Activated CD4-positive, alpha-beta T cell treated with anti-CD3 and anti-CD28 coated beads for 4 hours (primary cell): ENCODE results near the gene ZNF184.
A peak's percentile ranks its signal among the peaks of the same experiment; 100 is the strongest.

Source experiments
- DNase-seq, 2 donors: peaks; one replicate each; pipeline ENCODE4 v3.0.0-alpha.2; 2020

The ZNF184 gene

GRCh38 chr6:27472617-27473400, at the start of gene ZNF184:
TSS of gene ZNF184 (minus strand) at chr6:27473105. CDS start at chr6:27472294, 811 bp downstream.
- DNase-seq = peak; percentile 75 to 76

GRCh38 chr6:27518881-27519795, 46.2 kb upstream of the ZNF184 start:
- peak; percentile 50 to 60 for DNase-seq

- no peak for DNase-seq
Observed at GRCh38 chr6:27517928-27518787, 45.3 kb upstream of the ZNF184 start.

GRCh38 chr6:27517238-27517637, 44.3 kb upstream of the ZNF184 start:
- no peak for DNase-seq

- DNase-seq = peak; percentile 8 to 20
Observed at GRCh38 chr6:27514906-27515495, 42.1 kb upstream of the ZNF184 start.

- no peak for DNase-seq
Observed at GRCh38 chr6:27512525-27512924, 39.6 kb upstream of the ZNF184 start.

- no peak for DNase-seq
Observed at GRCh38 chr6:27507041-27507956, 34.4 kb upstream of the ZNF184 start.

GRCh38 chr6:27505209-27506027, 32.5 kb upstream of the ZNF184 start:
- DNase-seq = peak; percentile 23 to 27

- DNase-seq = peak; percentile 65 to 84
Observed at GRCh38 chr6:27503436-27504030, 30.6 kb upstream of the ZNF184 start.

- DNase-seq = peak; percentile 61 to 70
Observed at GRCh38 chr6:27502508-27503435, 29.9 kb upstream of the ZNF184 start.

GRCh38 chr6:27501187-27501586, 28.3 kb upstream of the ZNF184 start:
- no peak for DNase-seq

GRCh38 chr6:27500177-27500576, 27.3 kb upstream of the ZNF184 start:
- no peak for DNase-seq

- peak in 1 of 2 donors; percentile 33 for DNase-seq
Observed at GRCh38 chr6:27495386-27496135, 22.7 kb upstream of the ZNF184 start.

- no peak for DNase-seq
Observed at GRCh38 chr6:27494987-27495385, 22.1 kb upstream of the ZNF184 start.

- no peak for DNase-seq
Observed at GRCh38 chr6:27494103-27494502, 21.2 kb upstream of the ZNF184 start.

GRCh38 chr6:27492631-27493190, 19.8 kb upstream of the ZNF184 start:
- no peak for DNase-seq
